Embryonic facial prominence (tissue), 1 donor: ENCODE data around the gene CBFA2T3.

ENCODE experiments used
- DNase-seq: peaks from one replicate; pipeline ENCODE4 v3.0.0-alpha.2; 2016; ENCODE audit errors: extremely low spot score

Gene CBFA2T3

DNA sequence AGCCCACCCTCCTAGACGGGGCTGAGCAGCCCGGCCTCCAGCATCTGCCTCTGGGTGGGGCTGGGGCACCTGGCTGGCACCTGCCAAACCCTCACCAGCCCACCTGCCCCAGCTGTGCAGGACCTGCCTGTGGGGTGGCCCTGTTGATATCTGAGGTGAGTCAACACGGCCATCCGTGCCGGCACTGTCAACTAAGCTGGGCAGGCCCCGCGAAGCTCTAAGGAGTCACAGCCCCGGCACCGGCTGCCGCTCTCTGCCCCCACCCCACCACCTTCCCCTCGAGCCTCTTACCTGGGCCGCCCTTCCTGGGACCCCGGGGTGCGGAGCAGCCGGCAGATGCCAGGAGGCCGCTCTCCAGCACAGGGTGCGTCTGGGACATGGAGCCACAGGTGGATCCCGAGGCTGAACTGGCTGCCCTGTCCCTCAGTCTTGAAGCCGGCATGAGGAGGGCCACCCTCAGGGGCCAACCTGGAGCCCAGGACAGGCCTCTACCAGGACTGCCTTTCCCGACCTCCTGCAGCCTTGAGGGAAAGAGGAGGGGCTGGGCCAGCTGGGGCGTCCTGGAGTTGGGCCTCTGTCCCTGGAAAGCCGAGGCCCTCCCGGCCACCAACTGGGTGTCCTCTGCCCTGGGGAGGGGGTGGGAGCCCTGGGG is 515 bp downstream of the CBFA2T3 start:
- DNase-seq: no peak

- no peak for DNase-seq
These were observed 1.4 kb downstream of the CBFA2T3 start for GRCh38 chr16:88975511-88976061.

DNA sequence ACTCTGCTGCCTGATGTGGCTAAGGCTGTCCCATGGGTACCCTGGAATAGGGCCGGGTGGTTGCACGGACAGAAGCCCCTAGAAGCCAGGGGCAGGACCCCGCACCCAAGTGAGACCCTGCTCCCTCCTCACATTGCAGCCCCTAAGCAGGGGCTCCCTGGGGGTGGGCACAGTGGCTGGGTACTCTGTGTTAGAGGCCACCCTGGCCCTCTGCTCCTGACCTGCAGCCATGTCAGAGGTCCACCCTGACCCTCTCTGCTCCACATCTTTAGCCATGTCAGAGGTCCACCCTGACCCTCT is 2.1 kb downstream of the CBFA2T3 start:
- no peak for DNase-seq

GRCh38 chr16:88974080-88974915 is 2.7 kb downstream of the CBFA2T3 start:
- DNase-seq: no peak

- no peak for DNase-seq
These were observed 3.5 kb downstream of the CBFA2T3 start for GRCh38 chr16:88973415-88974050.

DNA sequence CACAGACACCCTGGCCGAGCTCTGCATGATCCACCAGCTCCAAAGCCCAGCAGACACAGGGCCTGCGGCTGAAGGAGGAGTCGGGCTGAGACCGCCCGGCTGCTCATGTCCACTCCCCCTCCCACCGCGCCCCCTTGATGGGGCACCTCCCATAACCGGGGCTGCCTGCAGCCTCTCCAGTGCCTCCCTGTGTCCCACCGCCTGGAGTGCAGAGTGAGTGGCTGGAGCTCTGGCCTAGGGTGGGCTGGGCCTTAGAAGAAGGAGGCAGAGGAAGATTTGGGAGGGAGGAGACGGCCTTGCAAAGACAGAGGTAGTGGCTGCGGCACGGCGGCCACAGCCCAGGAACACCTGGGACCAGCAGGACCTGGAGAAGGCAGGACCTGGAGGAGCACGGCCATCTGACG is 4.0 kb downstream of the CBFA2T3 start:
- no peak for DNase-seq

DNA sequence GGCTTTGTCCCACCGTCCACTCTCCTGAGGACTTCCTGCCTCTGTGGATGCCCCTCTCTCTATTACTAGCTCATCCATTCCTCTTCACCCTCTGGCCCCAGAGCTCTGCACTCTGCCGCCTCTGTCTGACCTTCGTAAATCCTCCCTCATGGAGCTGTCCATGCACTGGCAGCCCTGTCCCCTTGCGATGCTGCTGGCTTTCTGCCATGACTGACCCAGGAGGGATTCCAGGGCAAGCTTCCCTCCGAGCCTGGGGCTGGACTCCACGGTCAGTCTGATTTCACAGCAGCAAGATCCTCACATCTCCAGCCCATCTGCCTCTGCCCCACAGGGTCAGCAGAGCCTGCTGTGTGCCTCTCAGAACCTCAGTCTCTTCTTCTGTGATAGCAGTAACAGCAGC is 4.7 kb downstream of the CBFA2T3 start:
- DNase-seq: no peak

DNA sequence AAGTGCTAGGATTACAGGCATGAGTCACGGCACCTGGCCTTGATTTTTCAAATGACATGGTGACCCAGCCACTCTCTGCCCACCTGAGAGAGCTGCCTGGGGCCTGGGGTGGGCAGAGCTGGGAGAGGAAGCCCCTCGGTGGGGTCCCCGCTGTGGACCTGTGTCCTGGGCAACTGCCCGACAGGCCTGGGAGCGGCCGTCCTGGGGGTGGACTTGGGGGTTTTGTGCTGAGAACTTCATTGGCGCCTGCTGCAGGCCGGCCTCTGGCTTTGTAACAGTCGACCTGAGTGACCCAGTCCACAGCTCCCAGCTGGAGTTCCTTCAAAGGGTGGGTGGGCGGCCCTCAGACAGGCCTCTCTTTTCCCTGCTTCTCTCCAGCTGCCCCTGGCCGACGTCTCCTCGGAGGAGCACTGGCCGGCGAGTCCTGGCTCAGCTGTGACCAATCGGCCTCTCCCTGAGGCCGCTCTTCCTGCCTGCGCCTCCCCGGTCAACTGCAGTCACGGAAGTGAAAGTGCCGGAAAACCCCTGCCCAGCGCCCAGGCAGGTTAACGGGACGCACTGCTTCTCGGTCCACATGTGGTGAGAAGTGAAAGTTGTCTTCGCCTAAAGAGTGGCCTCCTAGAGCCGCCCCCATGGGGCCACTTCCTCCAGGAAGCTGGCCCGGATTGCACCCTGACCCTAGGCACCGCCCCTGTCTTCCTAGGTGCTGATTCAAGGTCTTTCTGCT is 5.5 kb downstream of the CBFA2T3 start:
- DNase-seq: no peak

DNA sequence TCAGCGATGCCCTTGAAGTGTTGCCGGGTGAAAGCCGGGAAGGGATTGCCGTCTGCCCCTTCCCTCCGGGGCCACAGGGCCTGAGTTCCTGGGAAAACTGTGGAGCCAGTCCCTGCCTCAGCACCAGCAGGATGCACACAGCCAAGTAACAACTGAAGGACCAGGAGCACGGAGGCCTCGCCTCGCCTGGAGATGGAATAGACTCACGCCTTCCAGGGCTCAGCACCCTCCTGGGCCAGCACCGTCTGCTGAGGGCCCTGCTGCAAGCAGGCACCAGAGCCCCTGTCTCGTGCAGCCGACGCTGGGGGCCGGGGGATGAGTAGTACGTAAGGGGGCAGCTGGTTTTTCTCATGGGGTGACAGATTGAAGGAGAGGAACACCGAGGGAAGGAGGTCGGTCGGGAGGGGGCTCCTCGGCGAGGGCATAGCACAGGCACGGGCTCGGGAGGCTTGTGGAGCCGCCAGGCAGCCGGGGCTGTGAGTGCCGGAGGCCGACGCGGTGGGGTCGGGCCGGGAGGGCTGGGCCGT is 6.4 kb downstream of the CBFA2T3 start:
- no peak for DNase-seq

GRCh38 chr16:88970050-88970449 is 7.0 kb downstream of the CBFA2T3 start:
- no peak for DNase-seq

DNA sequence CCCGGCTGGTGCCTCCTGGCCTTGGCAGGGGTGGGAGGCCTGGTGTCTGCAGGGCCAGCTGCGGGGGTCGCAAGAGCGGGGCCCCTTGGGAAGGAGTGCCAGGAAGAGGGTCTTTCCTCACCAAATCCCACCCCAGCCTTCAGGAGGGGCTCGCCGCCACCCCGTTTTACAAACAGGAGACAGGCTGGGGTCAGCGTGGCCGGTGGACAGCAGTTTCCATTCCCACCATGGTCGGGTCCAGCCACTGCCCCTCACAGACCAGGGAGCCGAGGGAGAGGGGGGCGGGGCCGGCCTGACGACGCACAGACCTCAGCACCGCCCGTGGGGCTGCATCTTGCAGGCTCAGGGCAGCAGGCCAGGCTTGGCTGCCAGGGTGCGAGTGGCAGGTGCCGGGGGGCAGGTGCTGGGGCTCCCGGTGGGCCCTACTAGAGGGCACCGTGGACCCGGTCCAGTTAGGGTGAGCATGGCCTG is 7.6 kb downstream of the CBFA2T3 start:
- DNase-seq: no peak

GRCh38 chr16:88968589-88969280 is 8.3 kb downstream of the CBFA2T3 start:
- no peak for DNase-seq

DNA sequence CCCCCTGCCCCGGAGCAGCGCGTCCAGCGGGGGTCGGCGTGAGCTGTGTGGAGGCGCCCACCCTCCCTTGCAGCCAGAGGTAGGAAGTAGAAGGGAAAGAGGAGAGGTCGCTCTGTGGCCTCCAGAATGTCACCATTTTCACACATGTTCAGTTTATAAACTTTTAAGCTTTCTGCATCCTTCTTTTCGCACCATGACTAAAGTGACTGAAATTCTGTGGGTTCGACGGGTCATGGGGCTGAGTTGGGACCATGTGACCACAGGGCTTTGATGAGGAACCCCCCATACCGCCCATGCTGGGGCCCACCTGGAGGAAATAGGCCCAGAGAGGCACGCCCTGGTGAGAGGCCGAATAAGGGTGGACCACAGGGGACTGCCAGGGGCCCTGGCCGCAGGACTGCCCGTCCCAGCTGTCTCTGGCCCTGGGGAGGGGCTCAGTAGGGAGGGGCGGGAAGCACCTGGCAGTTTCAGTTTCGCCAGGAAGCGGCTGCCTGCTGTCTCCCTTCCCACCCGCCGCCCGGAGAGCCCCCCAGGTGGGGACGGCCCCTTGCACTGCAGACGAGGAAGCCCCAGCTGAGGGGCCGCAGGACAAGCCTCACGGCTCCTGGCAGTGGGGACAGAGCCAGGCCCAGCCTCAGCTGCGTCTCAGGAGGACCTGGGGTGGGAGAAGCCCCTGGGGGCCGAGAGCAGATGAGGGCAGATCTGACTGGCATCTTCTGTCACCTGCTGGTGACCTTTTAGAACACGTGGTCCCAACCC is 9.0 kb downstream of the CBFA2T3 start:
- DNase-seq: no peak

DNA sequence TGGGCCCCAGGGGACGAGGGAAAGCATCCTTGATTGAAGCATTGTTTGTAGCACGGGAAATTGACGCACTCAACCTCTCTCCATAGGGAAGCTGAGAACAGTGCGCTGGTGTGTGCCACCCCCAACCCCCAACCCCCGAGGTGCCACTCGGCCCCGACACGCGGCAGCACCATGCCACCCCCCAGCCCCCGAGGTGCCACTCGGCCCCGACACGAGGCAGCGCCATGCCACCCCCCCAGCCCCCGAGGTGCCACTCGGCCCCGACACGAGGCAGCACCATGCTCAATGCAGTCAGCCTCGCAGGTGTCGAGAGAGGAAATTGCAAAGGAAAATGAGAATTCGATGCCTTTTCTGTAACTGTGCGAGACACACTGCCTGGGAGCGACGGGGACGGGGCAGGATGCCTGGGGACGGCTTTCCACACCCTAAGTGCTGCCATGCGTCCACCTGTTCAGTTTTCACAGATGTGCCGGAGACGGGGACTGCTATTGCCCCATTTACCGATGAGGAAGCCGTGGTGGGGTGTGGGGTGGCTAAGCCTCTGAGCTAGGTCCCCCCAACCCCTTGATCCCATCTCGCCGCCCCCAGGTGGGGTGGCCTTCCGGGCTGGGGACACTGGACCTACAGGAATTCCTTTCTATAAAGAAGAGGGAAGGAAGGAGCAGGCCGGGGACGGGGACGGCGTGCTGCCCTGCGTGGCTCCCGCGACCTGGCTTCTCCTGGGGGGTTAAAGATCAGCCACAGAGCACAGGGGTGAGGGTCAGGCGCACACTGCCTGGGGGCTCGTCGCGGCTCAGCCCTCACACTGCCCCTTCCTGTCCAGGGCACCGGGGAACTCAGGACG is 9.8 kb downstream of the CBFA2T3 start:
- DNase-seq: no peak

DNA sequence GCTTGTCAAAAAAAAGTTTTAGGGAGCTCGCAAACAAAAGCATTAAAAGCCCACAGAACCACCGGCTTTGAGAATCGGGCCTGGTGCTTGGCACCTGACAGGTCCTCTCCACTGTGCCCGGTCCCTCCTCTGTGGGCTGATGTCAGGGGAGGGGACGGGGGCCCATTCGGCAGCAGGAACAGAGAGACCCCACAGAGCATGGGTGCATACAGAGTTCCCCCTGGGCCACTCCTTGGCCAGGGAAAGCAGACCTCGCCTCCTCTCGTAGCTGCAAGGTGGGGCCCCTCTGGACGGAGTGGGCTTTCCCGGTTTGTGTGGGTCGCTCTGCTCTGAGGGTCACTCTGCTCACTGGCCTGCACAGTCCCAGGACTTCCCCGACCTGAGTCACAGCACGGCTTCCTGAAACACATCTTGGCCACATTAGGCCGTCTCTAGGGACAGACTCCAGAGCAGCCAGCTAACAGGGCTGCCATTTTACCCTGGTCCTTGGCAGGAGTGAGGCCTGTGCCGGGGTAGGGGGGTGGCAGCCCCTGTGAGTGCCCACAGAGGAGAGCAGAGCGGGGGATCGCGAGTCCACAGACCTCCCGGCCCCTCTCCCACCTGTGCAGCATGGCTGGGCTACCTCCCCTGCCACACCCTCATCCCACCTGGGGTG is 11.1 kb downstream of the CBFA2T3 start:
- DNase-seq: no peak

- DNase-seq: no peak
These were observed 11.6 kb downstream of the CBFA2T3 start for GRCh38 chr16:88965411-88965810.

DNA sequence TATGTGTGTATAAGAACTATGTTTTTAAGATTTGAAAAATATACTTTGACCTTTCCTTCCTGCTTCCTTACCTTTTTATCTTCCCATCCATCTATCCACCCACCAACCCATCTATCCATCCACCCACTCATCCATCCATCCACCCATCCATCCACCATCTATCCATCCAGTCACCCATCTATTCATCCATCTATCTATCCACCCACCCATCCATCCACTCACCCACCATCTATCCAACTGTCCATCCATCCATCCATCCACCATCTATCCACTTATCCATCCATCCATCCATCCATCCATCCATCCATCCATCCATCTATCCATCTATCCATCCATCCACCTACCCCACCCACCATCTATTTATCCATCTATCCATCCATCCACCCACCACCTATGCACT is 12.4 kb downstream of the CBFA2T3 start:
- DNase-seq: no peak

GRCh38 chr16:88963583-88963982 is 13.4 kb downstream of the CBFA2T3 start:
- DNase-seq: no peak
